GM23338 (cell line): ENCODE data around the gene C12orf42. TPM values are rescaled to one million over a fixed set of nuclear protein-coding genes. Genes with fewer than 3 reads are reported as not detected.

Experiments
- ATAC-seq: fragments of 200-7000 bp; cut with Tn5 transposase; 3 replicates; pipeline ENCODE4 v1.9.1; 2020
- DNase-seq: peaks from one replicate; pipeline ENCODE4 v3.0.0-alpha.2; 2015; ENCODE audit warnings: low spot score
- H2AFZ ChIP-seq: fragments of 200-600 bp; sonication (generic); 2 replicates; pipeline ENCODE4 v1.8.0; 2016; ENCODE audit warnings: antibody characterized with exemption, mild to moderate bottlenecking, moderate library complexity
- H3F3A ChIP-seq: fragments of 200-600 bp; sonication (generic); replicated peaks from 2 replicates; pipeline ENCODE4 v1.8.0; 2017; ENCODE audit warnings: antibody characterized with exemption, mixed run types, low read depth
- H3K27ac ChIP-seq: fragments of 200-600 bp; sonication (generic); 2 replicates; pipeline ENCODE4 v1.6.1; 2016; ENCODE audit warnings: low read depth
- H3K27me3 ChIP-seq: fragments of 200-600 bp; sonication (generic); 2 replicates; pipeline ENCODE4 v1.8.0; 2016; ENCODE audit warnings: mild to moderate bottlenecking, mixed run types, moderate library complexity; ENCODE audit not compliant: insufficient read depth
- H3K36me3 ChIP-seq: fragments of 200-600 bp; sonication (generic); 2 replicates; pipeline ENCODE4 v1.8.0; 2016; ENCODE audit warnings: mild to moderate bottlenecking; ENCODE audit not compliant: insufficient read depth
- H3K4me1 ChIP-seq: fragments of 200-600 bp; sonication (generic); 2 replicates; pipeline ENCODE4 v1.8.0; 2016; ENCODE audit warnings: mild to moderate bottlenecking, moderate library complexity; ENCODE audit not compliant: insufficient read depth
- H3K4me2 ChIP-seq: fragments of 200-600 bp; sonication (generic); 2 replicates; pipeline ENCODE4 v1.7.1; 2017; ENCODE audit warnings: mixed run types
- H3K4me3 ChIP-seq: fragments of 200-600 bp; sonication (generic); 2 replicates; pipeline ENCODE4 v1.6.1; 2016; ENCODE audit warnings: mixed run types
- H3K79me2 ChIP-seq: fragments of 200-600 bp; sonication (generic); replicated peaks from 2 replicates; pipeline ENCODE4 v1.8.0; 2017; ENCODE audit warnings: mild to moderate bottlenecking; ENCODE audit not compliant: insufficient read depth
- H3K9me2 ChIP-seq: fragments of 200-600 bp; sonication (generic); 2 replicates; pipeline ENCODE4 v1.8.0; 2017; ENCODE audit not compliant: insufficient read depth
- H4K20me1 ChIP-seq: fragments of 200-600 bp; sonication (generic); replicated peaks from 2 replicates; pipeline ENCODE4 v1.8.0; 2017; ENCODE audit warnings: mild to moderate bottlenecking; ENCODE audit not compliant: insufficient read depth
- H3K27ac Mint-ChIP-seq: 2 replicates; pipeline ENCODE4 v1.8.0; 2020; ENCODE audit warnings: inconsistent platforms, mild to moderate bottlenecking, moderate library complexity, mixed read lengths
- H3K27me3 Mint-ChIP-seq: 3 replicates; pipeline ENCODE4 v1.8.0; 2022; ENCODE audit warnings: low read depth, mild to moderate bottlenecking, moderate library complexity, mixed read lengths, inconsistent platforms; ENCODE audit not compliant: insufficient read depth, poor library complexity
- H3K36me3 Mint-ChIP-seq: 3 replicates; pipeline ENCODE4 v1.8.0; 2021; ENCODE audit warnings: low read depth, mild to moderate bottlenecking, inconsistent platforms, moderate library complexity, mixed read lengths
- H3K4me1 Mint-ChIP-seq: 3 replicates; pipeline ENCODE4 v1.8.0; 2020; ENCODE audit warnings: mild to moderate bottlenecking, inconsistent platforms, mixed read lengths
- H3K4me3 Mint-ChIP-seq: 3 replicates; pipeline ENCODE4 v1.8.0; 2021; ENCODE audit warnings: moderate library complexity, mild to moderate bottlenecking, inconsistent platforms, mixed read lengths
- H3K9me3 Mint-ChIP-seq: 3 replicates; pipeline ENCODE4 v1.8.0; 2020; ENCODE audit warnings: moderate library complexity, mild to moderate bottlenecking, inconsistent platforms, mixed read lengths
- CREB1 ChIP-seq: fragments of 250-450 bp; sonication (Bioruptor Pico); IDR thresholded peaks from 2 replicates; pipeline ENCODE4 v1.5.0; 2020; ENCODE audit warnings: low read depth, mild to moderate bottlenecking, moderate library complexity
- CTCF ChIP-seq, 2 experiments: fragments of 200-600 bp in 1 of 2; sonication (generic) in 1 of 2; conservative IDR thresholded peaks; 2 replicates each; pipeline versions ENCODE4 v1.5.1 to v1.6.1; 2016 to 2017; ENCODE audit warnings: antibody characterized with exemption in 2 of 2, low read depth in 2 of 2, mild to moderate bottlenecking in 2 of 2, moderate library complexity in 1 of 2
- EZH2 ChIP-seq: fragments of 200-600 bp; sonication (generic); IDR thresholded peaks from one replicate; pipeline ENCODE4 v1.8.0; 2017; ENCODE audit warnings: antibody characterized with exemption, mild to moderate bottlenecking, low read depth; ENCODE audit not compliant: unreplicated experiment
- EZH2phosphoT487 ChIP-seq: fragments of 200-600 bp; sonication (generic); IDR thresholded peaks from one replicate; pipeline ENCODE4 v1.8.1; 2018; ENCODE audit warnings: antibody characterized with exemption; ENCODE audit not compliant: unreplicated experiment
- NANOG ChIP-seq: IDR thresholded peaks from 2 replicates; pipeline ENCODE4 v1.6.1; 2016; ENCODE audit warnings: antibody characterized with exemption, borderline replicate concordance
- ZNF114 ChIP-seq: fragments of 250-450 bp; sonication (Bioruptor Pico); IDR thresholded peaks from 2 replicates; pipeline ENCODE4 v1.5.0; 2020; ENCODE audit warnings: mild to moderate bottlenecking, moderate library complexity
- ZNF331 ChIP-seq: fragments of 250-450 bp; sonication (Bioruptor Pico); IDR thresholded peaks from 2 replicates; pipeline ENCODE4 v1.5.0; 2020; ENCODE audit warnings: low read depth, mild to moderate bottlenecking, moderate library complexity
- ZNF462 ChIP-seq: fragments of 250-450 bp; sonication (Bioruptor Pico); IDR thresholded peaks from 2 replicates; pipeline ENCODE4 v1.5.0; 2020; ENCODE audit warnings: mild to moderate bottlenecking, moderate library complexity
- polyA plus RNA-seq: library from polyadenylated mRNA; unstranded; fragments of >200 nt; fragmentation: Nextera tagmentation; extraction: Ambion mirVana; gene quantifications from 2 replicates; pipeline ENCODE4 v1.2.1, GENCODE V29; 2016
- total RNA-seq: library from RNA; depleted of rRNA; stranded (reverse); fragments of >200 nt; shearing (Covaris generic); gene quantifications from 2 replicates; pipeline ENCODE4 v1.2.3, GENCODE V29; 2014
- TF ChIP-seq, protein P1 (sequence below): IDR thresholded peaks from one replicate; pipeline ENCODE4 v1.6.1; 2018; ENCODE audit warnings: antibody characterized with exemption; ENCODE audit not compliant: unreplicated experiment
- TF ChIP-seq, protein P2 (sequence below): IDR thresholded peaks from 2 replicates; pipeline ENCODE4 v1.6.1; 2016; ENCODE audit warnings: antibody characterized with exemption

Gene C12orf42
- total and polyA plus RNA-seq, 2 experiments from 2014 or later = 0.45 TPM; not detected in 1

- TF ChIP-seq ZNF462 (CRISPR knock-in tag) (no peak), CTCF (conservative IDR thresholded peaks at IDR 0.05; ENCODE audit: low read depth in 2 of 2) (no peak), EZH2 (no peak)
Observed at GRCh38 chr12:103431950-103432349, 63.8 kb downstream of the C12orf42 start (continued).

DNA sequence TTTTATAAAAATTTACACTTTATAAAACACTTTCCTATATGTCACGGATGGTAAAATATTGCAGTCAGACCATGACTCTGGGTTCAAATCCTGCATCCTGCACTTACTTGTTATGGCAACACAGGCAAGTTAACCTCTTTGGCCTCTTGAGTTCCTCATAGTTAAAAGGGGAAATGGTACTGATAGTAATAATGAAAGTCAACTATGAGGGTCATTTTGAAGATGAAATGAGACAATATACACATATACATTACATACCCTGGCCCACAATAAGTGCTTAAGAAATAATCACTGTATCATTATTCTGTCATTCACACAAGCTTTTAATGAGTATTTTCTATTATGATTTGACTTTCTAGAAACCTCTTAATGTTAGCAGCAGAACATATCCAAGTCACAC, 64.4 kb downstream of the C12orf42 start:
- H3K27ac ChIP-seq = no peak overlapping the region
- ATAC-seq = no peak
- H4K20me1 ChIP-seq = no peaks in the 10 kb centered on the region
- peaks cover 11% of the 10 kb centered on the region; the same call in 2 of the 3 replicates for H3K4me1 Mint-ChIP-seq
- H3F3A ChIP-seq = no peaks in the 10 kb centered on the region
- no peak overlapping the region for H3K4me3 ChIP-seq
- no peak overlapping the region for H3K4me2 ChIP-seq
- H2AFZ ChIP-seq = no peak overlapping the region
- DNase-seq = no peak
- H3K9me2 ChIP-seq = 0 out of 2 replicates have a peak, but pooled peaks cover 3% of the 10 kb centered on the region
- H3K36me3 ChIP-seq = no peaks in the 10 kb centered on the region
- peaks cover 3% of the 10 kb centered on the region; the same call in 1 of the 2 replicates for H3K4me1 ChIP-seq
- no peaks in the 10 kb centered on the region for H3K79me2 ChIP-seq
- no peak overlapping the region for H3K4me3 Mint-ChIP-seq
- H3K27me3 Mint-ChIP-seq = peaks cover 7% of the 10 kb centered on the region
- H3K9me3 Mint-ChIP-seq = peaks cover 35% of the 10 kb centered on the region
- no peaks in the 10 kb centered on the region for H3K27me3 ChIP-seq
- peaks cover 24% of the 10 kb centered on the region; the same call in 2 of the 3 replicates for H3K36me3 Mint-ChIP-seq
- no peak overlapping the region for H3K27ac Mint-ChIP-seq
- no peak for TF ChIP-seq EZH2phosphoT487
- TF ChIP-seq ZNF331 (CRISPR knock-in tag) = no peak
- no peak for TF ChIP-seq CREB1 (CRISPR knock-in tag)
- no peak for TF ChIP-seq CTCF (conservative IDR thresholded peaks at IDR 0.05; ENCODE audit: low read depth in 2 of 2)
- TF ChIP-seq EZH2 = no peak
- TF ChIP-seq, protein P1, sequence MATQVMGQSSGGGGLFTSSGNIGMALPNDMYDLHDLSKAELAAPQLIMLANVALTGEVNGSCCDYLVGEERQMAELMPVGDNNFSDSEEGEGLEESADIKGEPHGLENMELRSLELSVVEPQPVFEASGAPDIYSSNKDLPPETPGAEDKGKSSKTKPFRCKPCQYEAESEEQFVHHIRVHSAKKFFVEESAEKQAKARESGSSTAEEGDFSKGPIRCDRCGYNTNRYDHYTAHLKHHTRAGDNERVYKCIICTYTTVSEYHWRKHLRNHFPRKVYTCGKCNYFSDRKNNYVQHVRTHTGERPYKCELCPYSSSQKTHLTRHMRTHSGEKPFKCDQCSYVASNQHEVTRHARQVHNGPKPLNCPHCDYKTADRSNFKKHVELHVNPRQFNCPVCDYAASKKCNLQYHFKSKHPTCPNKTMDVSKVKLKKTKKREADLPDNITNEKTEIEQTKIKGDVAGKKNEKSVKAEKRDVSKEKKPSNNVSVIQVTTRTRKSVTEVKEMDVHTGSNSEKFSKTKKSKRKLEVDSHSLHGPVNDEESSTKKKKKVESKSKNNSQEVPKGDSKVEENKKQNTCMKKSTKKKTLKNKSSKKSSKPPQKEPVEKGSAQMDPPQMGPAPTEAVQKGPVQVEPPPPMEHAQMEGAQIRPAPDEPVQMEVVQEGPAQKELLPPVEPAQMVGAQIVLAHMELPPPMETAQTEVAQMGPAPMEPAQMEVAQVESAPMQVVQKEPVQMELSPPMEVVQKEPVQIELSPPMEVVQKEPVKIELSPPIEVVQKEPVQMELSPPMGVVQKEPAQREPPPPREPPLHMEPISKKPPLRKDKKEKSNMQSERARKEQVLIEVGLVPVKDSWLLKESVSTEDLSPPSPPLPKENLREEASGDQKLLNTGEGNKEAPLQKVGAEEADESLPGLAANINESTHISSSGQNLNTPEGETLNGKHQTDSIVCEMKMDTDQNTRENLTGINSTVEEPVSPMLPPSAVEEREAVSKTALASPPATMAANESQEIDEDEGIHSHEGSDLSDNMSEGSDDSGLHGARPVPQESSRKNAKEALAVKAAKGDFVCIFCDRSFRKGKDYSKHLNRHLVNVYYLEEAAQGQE = no peak
- TF ChIP-seq, protein P2, sequence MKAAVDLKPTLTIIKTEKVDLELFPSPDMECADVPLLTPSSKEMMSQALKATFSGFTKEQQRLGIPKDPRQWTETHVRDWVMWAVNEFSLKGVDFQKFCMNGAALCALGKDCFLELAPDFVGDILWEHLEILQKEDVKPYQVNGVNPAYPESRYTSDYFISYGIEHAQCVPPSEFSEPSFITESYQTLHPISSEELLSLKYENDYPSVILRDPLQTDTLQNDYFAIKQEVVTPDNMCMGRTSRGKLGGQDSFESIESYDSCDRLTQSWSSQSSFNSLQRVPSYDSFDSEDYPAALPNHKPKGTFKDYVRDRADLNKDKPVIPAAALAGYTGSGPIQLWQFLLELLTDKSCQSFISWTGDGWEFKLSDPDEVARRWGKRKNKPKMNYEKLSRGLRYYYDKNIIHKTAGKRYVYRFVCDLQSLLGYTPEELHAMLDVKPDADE = no peak
- no peak for TF ChIP-seq ZNF114 (CRISPR knock-in tag)
- TF ChIP-seq NANOG = no peak
